ENCODE data around the gene SYNDIG1. TPM values are rescaled to one million over a fixed set of nuclear protein-coding genes. Genes with fewer than 3 reads are reported as not detected.

Gene SYNDIG1
- polyA plus RNA-seq, 2 donors = 0.01 TPM; not detected in 1

DNA sequence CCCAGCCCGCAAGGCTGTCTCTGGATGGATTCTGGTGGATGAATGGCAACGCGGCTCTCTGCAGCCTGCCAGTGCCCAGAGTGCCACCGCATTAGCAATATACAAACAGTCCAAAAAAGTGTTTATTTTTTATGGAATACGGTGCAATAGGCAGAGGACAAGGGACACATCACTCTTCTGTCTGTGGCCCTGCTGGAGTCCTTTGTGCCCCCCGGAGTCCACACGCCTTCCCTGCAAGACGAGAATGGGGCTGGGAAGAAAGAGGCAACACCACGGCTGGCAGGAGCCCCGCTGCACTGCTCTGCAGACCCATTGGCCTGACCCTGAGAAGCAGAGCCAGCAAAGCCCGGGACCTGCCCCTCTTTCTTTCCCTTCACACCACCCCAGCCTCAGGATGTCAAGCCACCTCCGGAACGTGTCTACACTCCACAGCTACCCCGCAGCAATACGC is 196.3 kb downstream of the SYNDIG1 start:
- H3K4me1 ChIP-seq (ENCODE audit: control insufficient read depth in 2 of 2, insufficient read depth in 2 of 2, low read length in 1 of 2) = no peaks in the 10 kb centered on the region
- H3K9me3 ChIP-seq (ENCODE audit: control insufficient read depth in 2 of 2, insufficient read depth in 1 of 2, low read depth in 1 of 2, low read length in 1 of 2) = no peaks in the 10 kb centered on the region
- no peaks in the 10 kb centered on the region for H3K36me3 ChIP-seq (ENCODE audit: control insufficient read depth in 2 of 2, insufficient read depth in 2 of 2, low read length in 1 of 2)
- 90 to 91% methylated on average over 15 of the region's 15 CpGs for WGBS, 2 donors
- no peak overlapping the region for H3K27ac ChIP-seq (ENCODE audit: low read depth in 2 of 2, low read length in 1 of 2)
- H3K4me3 ChIP-seq (ENCODE audit: low read depth in 1 of 2, low read length in 2 of 2) = no peak overlapping the region
- no peaks in the 10 kb centered on the region for H3K27me3 ChIP-seq (ENCODE audit: control insufficient read depth in 1 of 2, insufficient read depth in 2 of 2, low read length in 2 of 2)

DNA sequence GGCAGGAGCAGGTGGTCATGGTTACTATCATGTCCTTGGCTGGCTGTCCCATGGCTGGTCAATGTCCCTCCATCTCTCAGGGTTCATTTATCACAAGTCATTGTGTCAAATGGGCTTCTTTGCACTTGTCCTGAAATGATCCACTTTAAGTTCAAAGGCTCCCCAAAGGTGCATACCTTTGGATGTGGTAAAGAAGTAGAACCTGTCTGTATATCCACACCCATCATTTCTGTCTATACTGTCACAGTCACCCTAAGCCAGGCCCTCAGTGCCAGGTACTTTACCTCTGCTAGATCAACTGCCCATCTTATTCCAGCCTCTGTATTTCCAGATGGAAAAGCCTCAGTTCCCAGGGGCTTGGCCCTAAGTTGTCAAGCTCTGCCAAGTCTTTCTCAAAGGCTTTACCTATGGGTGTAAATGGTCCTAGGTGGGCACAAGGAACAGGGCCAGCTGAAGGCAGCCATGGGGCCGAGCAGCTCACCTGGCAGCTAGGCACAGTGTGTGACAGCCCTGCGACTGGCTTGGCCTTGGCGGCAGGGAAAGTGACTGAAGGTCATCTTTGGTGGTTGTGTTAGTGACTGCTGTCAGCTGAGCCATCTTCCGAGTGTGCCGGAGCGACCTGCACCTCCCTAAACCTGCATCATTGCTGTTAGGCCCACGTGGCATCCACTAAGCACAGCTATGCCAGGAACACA is 198.4 kb downstream of the SYNDIG1 start:
- WGBS, 2 donors = 80 to 88% methylated on average over 7 of the region's 7 CpGs
- no peaks in the 10 kb centered on the region for H3K9me3 ChIP-seq (ENCODE audit: control insufficient read depth in 2 of 2, insufficient read depth in 1 of 2, low read depth in 1 of 2, low read length in 1 of 2)
- H3K4me3 ChIP-seq (ENCODE audit: low read depth in 1 of 2, low read length in 2 of 2) = no peak overlapping the region
- H3K36me3 ChIP-seq (ENCODE audit: control insufficient read depth in 2 of 2, insufficient read depth in 2 of 2, low read length in 1 of 2) = no peaks in the 10 kb centered on the region
- H3K27ac ChIP-seq (ENCODE audit: low read depth in 2 of 2, low read length in 1 of 2) = no peak overlapping the region
- no peaks in the 10 kb centered on the region for H3K4me1 ChIP-seq (ENCODE audit: control insufficient read depth in 2 of 2, insufficient read depth in 2 of 2, low read length in 1 of 2)
- H3K27me3 ChIP-seq (ENCODE audit: control insufficient read depth in 1 of 2, insufficient read depth in 2 of 2, low read length in 2 of 2) = no peaks in the 10 kb centered on the region

- WGBS, 2 donors = 89 to 93% methylated on average over 7 to 9 of the region's 9 CpGs
- no peaks in the 10 kb centered on the region for H3K9me3 ChIP-seq (ENCODE audit: control insufficient read depth in 2 of 2, insufficient read depth in 1 of 2, low read depth in 1 of 2, low read length in 1 of 2)
Observed at GRCh38 chr20:24668384-24668702, 198.9 kb downstream of the SYNDIG1 start.

DNA sequence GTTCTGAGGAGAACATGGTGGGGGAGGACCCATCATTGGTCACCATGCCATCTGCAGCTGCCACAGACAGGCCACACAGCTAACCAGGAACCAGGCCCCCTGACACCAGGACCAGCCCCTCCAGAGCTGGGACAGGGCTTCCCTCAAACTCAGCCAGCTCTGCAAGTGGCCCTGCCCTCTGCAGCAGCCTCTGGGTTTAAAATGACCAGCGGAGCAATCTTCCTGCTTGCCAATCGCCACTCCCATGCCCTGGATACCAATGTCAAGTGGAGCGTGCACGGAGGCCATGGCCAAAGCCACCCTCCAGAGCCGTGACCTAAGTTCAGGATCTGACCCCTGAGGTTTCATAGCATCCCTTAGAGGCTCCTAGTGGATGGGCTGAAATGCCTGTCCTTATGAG is 199.4 kb downstream of the SYNDIG1 start:
- 83 to 89% methylated on average over 5 of the region's 5 CpGs for WGBS, 2 donors
- no peaks in the 10 kb centered on the region for H3K27me3 ChIP-seq (ENCODE audit: control insufficient read depth in 1 of 2, insufficient read depth in 2 of 2, low read length in 2 of 2)
- no peaks in the 10 kb centered on the region for H3K36me3 ChIP-seq (ENCODE audit: control insufficient read depth in 2 of 2, insufficient read depth in 2 of 2, low read length in 1 of 2)
- H3K4me3 ChIP-seq (ENCODE audit: low read depth in 1 of 2, low read length in 2 of 2) = no peak overlapping the region
- no peaks in the 10 kb centered on the region for H3K4me1 ChIP-seq (ENCODE audit: control insufficient read depth in 2 of 2, insufficient read depth in 2 of 2, low read length in 1 of 2)
- no peaks in the 10 kb centered on the region for H3K9me3 ChIP-seq (ENCODE audit: control insufficient read depth in 2 of 2, insufficient read depth in 1 of 2, low read depth in 1 of 2, low read length in 1 of 2)
- no peak overlapping the region for H3K27ac ChIP-seq (ENCODE audit: low read depth in 2 of 2, low read length in 1 of 2)

More at GRCh38 chr20:24668384-24668702, 198.9 kb downstream of the SYNDIG1 start:
- no peaks in the 10 kb centered on the region for H3K36me3 ChIP-seq (ENCODE audit: control insufficient read depth in 2 of 2, insufficient read depth in 2 of 2, low read length in 1 of 2)
- no peak overlapping the region for H3K4me3 ChIP-seq (ENCODE audit: low read depth in 1 of 2, low read length in 2 of 2)
- no peaks in the 10 kb centered on the region for H3K4me1 ChIP-seq (ENCODE audit: control insufficient read depth in 2 of 2, insufficient read depth in 2 of 2, low read length in 1 of 2)
- no peaks in the 10 kb centered on the region for H3K27me3 ChIP-seq (ENCODE audit: control insufficient read depth in 1 of 2, insufficient read depth in 2 of 2, low read length in 2 of 2)
- no peak overlapping the region for H3K27ac ChIP-seq (ENCODE audit: low read depth in 2 of 2, low read length in 1 of 2)

GRCh38 chr20:24669701-24670100 is 200.3 kb downstream of the SYNDIG1 start:
- Histone ChIP-seq H3K27ac (ENCODE audit: low read depth in 2 of 2, low read length in 1 of 2) (no peak overlapping the region), H3K27me3 (ENCODE audit: control insufficient read depth in 1 of 2, insufficient read depth in 2 of 2, low read length in 2 of 2) (no peaks in the 10 kb centered on the region), H3K9me3 (ENCODE audit: control insufficient read depth in 2 of 2, insufficient read depth in 1 of 2, low read depth in 1 of 2, low read length in 1 of 2) (no peaks in the 10 kb centered on the region), H3K36me3 (ENCODE audit: control insufficient read depth in 2 of 2, insufficient read depth in 2 of 2, low read length in 1 of 2) (no peaks in the 10 kb centered on the region), H3K4me3 (ENCODE audit: low read depth in 1 of 2, low read length in 2 of 2) (no peak overlapping the region), H3K4me1 (ENCODE audit: control insufficient read depth in 2 of 2, insufficient read depth in 2 of 2, low read length in 1 of 2) (no peaks in the 10 kb centered on the region)
- 69 to 75% methylated on average over 7 of the region's 7 CpGs for WGBS, 2 donors

- no peaks in the 10 kb centered on the region for H3K36me3 ChIP-seq (ENCODE audit: control insufficient read depth in 2 of 2, insufficient read depth in 2 of 2, low read length in 1 of 2)
- H3K9me3 ChIP-seq (ENCODE audit: control insufficient read depth in 2 of 2, insufficient read depth in 1 of 2, low read depth in 1 of 2, low read length in 1 of 2) = no peaks in the 10 kb centered on the region
- H3K4me1 ChIP-seq (ENCODE audit: control insufficient read depth in 2 of 2, insufficient read depth in 2 of 2, low read length in 1 of 2) = no peaks in the 10 kb centered on the region
- 86 to 88% methylated on average over 10 of the region's 10 CpGs for WGBS, 2 donors
- H3K27ac ChIP-seq (ENCODE audit: low read depth in 2 of 2, low read length in 1 of 2) = no peak overlapping the region
- H3K27me3 ChIP-seq (ENCODE audit: control insufficient read depth in 1 of 2, insufficient read depth in 2 of 2, low read length in 2 of 2) = no peaks in the 10 kb centered on the region
- no peak overlapping the region for H3K4me3 ChIP-seq (ENCODE audit: low read depth in 1 of 2, low read length in 2 of 2)
Observed at GRCh38 chr20:24670341-24670872, 201.0 kb downstream of the SYNDIG1 start.

DNA sequence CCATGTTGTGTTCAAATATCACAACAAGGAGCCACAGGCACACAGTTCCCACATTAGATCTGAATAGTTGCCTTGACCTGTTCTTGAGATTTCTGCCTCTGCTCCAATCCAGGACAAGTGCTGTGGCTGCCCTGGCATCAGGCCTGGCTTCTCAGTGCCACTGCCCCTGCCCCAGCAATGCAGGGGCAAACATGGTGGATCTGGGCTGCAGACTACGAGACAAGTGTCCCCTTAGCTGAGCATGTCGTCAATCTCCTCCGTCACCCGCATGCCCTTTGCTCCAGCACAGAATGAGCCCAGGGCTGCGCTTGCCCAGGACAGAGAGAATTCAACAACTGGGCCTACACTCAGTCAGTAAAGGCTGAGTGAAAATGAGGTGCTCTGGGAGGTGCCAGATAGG is 201.6 kb downstream of the SYNDIG1 start:
- H3K27ac ChIP-seq (ENCODE audit: low read depth in 2 of 2, low read length in 1 of 2) = no peak overlapping the region
- 87 to 91% methylated on average over 5 of the region's 5 CpGs for WGBS, 2 donors
- H3K4me3 ChIP-seq (ENCODE audit: low read depth in 1 of 2, low read length in 2 of 2) = no peak overlapping the region
- H3K36me3 ChIP-seq (ENCODE audit: control insufficient read depth in 2 of 2, insufficient read depth in 2 of 2, low read length in 1 of 2) = no peaks in the 10 kb centered on the region
- H3K4me1 ChIP-seq (ENCODE audit: control insufficient read depth in 2 of 2, insufficient read depth in 2 of 2, low read length in 1 of 2) = no peaks in the 10 kb centered on the region
- no peaks in the 10 kb centered on the region for H3K9me3 ChIP-seq (ENCODE audit: control insufficient read depth in 2 of 2, insufficient read depth in 1 of 2, low read depth in 1 of 2, low read length in 1 of 2)
- H3K27me3 ChIP-seq (ENCODE audit: control insufficient read depth in 1 of 2, insufficient read depth in 2 of 2, low read length in 2 of 2) = no peaks in the 10 kb centered on the region

- no peaks in the 10 kb centered on the region for H3K36me3 ChIP-seq (ENCODE audit: control insufficient read depth in 2 of 2, insufficient read depth in 2 of 2, low read length in 1 of 2)
- H3K4me3 ChIP-seq (ENCODE audit: low read depth in 1 of 2, low read length in 2 of 2) = no peak overlapping the region
- 77 to 82% methylated on average over 10 of the region's 10 CpGs for WGBS, 2 donors
- H3K27me3 ChIP-seq (ENCODE audit: control insufficient read depth in 1 of 2, insufficient read depth in 2 of 2, low read length in 2 of 2) = no peaks in the 10 kb centered on the region
- H3K4me1 ChIP-seq (ENCODE audit: control insufficient read depth in 2 of 2, insufficient read depth in 2 of 2, low read length in 1 of 2) = no peaks in the 10 kb centered on the region
- no peak overlapping the region for H3K27ac ChIP-seq (ENCODE audit: low read depth in 2 of 2, low read length in 1 of 2)
- no peaks in the 10 kb centered on the region for H3K9me3 ChIP-seq (ENCODE audit: control insufficient read depth in 2 of 2, insufficient read depth in 1 of 2, low read depth in 1 of 2, low read length in 1 of 2)
Observed at GRCh38 chr20:24672181-24672880, 202.9 kb downstream of the SYNDIG1 start.

GRCh38 chr20:24672886-24673677 is 203.7 kb downstream of the SYNDIG1 start:
- no peaks in the 10 kb centered on the region for H3K9me3 ChIP-seq (ENCODE audit: control insufficient read depth in 2 of 2, insufficient read depth in 1 of 2, low read depth in 1 of 2, low read length in 1 of 2)
- H3K4me3 ChIP-seq (ENCODE audit: low read depth in 1 of 2, low read length in 2 of 2) = no peak overlapping the region
- no peak overlapping the region for H3K27ac ChIP-seq (ENCODE audit: low read depth in 2 of 2, low read length in 1 of 2)
- H3K36me3 ChIP-seq (ENCODE audit: control insufficient read depth in 2 of 2, insufficient read depth in 2 of 2, low read length in 1 of 2) = no peaks in the 10 kb centered on the region
- H3K27me3 ChIP-seq (ENCODE audit: control insufficient read depth in 1 of 2, insufficient read depth in 2 of 2, low read length in 2 of 2) = no peaks in the 10 kb centered on the region
- no peaks in the 10 kb centered on the region for H3K4me1 ChIP-seq (ENCODE audit: control insufficient read depth in 2 of 2, insufficient read depth in 2 of 2, low read length in 1 of 2)
- 77 to 80% methylated on average over 7 of the region's 7 CpGs for WGBS, 2 donors

Measured in esophagus (tissue), 2 donors.